Sigmoid colon (tissue), 4 donors: Measurements from ENCODE around the gene ATM.

Source experiments
- CTCF ChIP-seq, 4 experiments: fragments of 450-650 bp in 3 of 4; fragments of 200-600 bp in 1 of 4; IDR thresholded peaks; one replicate each; pipeline ENCODE4 v1.5.1; 2016 to 2019; ENCODE audit warnings: antibody characterized with exemption in 4 of 4, mild to moderate bottlenecking in 3 of 4, moderate library complexity in 2 of 4
- POLR2A ChIP-seq, 2 donors: fragments of 450-650 bp; IDR thresholded peaks; one replicate each; pipeline ENCODE4 v1.6.1; 2016; ENCODE audit warnings: antibody characterized with exemption in 2 of 2, mild to moderate bottlenecking in 2 of 2, moderate library complexity in 2 of 2
- POLR2AphosphoS5 ChIP-seq, 4 donors: sonication (generic); formaldehyde crosslinking; IDR thresholded peaks; one replicate each; pipeline ENCODE4 v1.6.1; 2017; ENCODE audit warnings: antibody characterized with exemption in 4 of 4

DNA sequence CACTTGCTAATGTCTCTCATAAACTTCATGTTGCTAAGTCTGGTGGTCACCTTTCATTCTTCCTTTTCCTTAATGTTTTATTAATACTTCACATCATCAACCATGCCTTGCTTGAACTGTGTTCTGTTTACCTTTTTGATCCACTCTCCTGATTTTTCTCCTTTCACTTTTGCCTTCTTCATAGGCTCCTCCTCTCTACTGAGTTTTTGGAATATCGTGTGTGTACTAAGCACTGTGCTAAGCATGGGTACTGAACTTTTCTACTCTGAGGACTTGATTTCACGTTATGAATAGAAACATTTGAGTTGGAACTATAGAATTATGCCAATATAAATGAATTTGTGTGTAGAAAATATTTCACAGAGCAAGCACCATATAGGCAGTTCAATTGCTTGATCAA is 90.6 kb downstream of the ATM start:
- no peak for TF ChIP-seq POLR2A (IDR thresholded peaks at IDR 0.05)
- no peak for TF ChIP-seq CTCF (IDR thresholded peaks at IDR 0.05)
- no peak for TF ChIP-seq POLR2AphosphoS5 (IDR thresholded peaks at IDR 0.05)
